HepG2 (cell line): ENCODE data around the gene RPSA. TPM values are rescaled to one million over a fixed set of nuclear protein-coding genes. Genes with fewer than 3 reads are reported as not detected.
A peak's percentile ranks its signal among the peaks of the same experiment; 100 is the strongest.

Experiments used
- ATAC-seq: fragments of 200-7000 bp; cut with Tn5 transposase; 3 replicates; pipeline ENCODE4 v1.9.1; 2020; ENCODE audit warnings: mild to moderate bottlenecking, moderate library complexity
- BruUV-seq: library from RNA; stranded (reverse); fragments of 400-500 nt; replicated peaks from 2 replicates; lab custom pipeline; 2021; lab: Mats Ljungman, UMichigan
- CTCF ChIA-PET: fragments of 300-600 bp; formaldehyde crosslinking; extraction: SDS; loops from one replicate; lab custom pipeline; 2021; ENCODE audit warnings: low total read pairs, inconsistent platforms, low intra/inter-chr PET ratio; lab: Yijun Ruan, JAX
- POLR2A ChIA-PET: fragments of 350-600 bp; sonication (Branson Sonifier 250); formaldehyde crosslinking; loops from one replicate; lab custom pipeline; 2020; ENCODE audit warnings: antibody characterized with exemption, inconsistent platforms; lab: Yijun Ruan, JAX
- DNase-seq: peaks from one replicate; pipeline ENCODE4 v3.0.0-alpha.2; 2015; ENCODE audit warnings: low spot score
- FAIRE-seq: peaks from 3 replicates; lab custom pipeline; 2011; peaks lifted over from hg19 to GRCh38; lab: Jason Lieb, UNC
- H2AFZ ChIP-seq: one replicate; pipeline ENCODE4 v1.6.1; 2011; ENCODE audit warnings: low read length, inconsistent platforms
- H3K27ac ChIP-seq: fragments of 300-600 bp; 3 replicates; pipeline ENCODE4 v1.8.0; 2011; ENCODE audit warnings: mixed run types, mild to moderate bottlenecking, mixed read lengths, low read length, inconsistent platforms; ENCODE audit not compliant: insufficient read depth; ENCODE audit errors: extremely low read length
- H3K27me3 ChIP-seq, 2 experiments: fragments of 200-600 bp in 1 of 2; 2 replicates in 1 of 2; 3 replicates in 1 of 2; pipeline versions ENCODE4 v1.6.0 to v1.8.0; 2011; ENCODE audit warnings: low read length in 2 of 2, mild to moderate bottlenecking in 2 of 2, moderate library complexity in 2 of 2, inconsistent platforms in 1 of 2; ENCODE audit not compliant: insufficient read depth in 2 of 2, control insufficient read depth in 1 of 2
- H3K36me3 ChIP-seq, 2 experiments: fragments of 200-600 bp in 1 of 2; replicated peaks in 1 of 2; 2 replicates in 1 of 2; 3 replicates in 1 of 2; pipeline versions ENCODE4 v1.5.1 to v1.8.0; 2011; ENCODE audit warnings: low read length in 2 of 2, inconsistent platforms in 1 of 2; ENCODE audit not compliant: insufficient read depth in 2 of 2, control insufficient read depth in 1 of 2
- H3K4me1 ChIP-seq: 2 replicates; pipeline ENCODE4 v1.5.1; 2012; ENCODE audit warnings: low read length, inconsistent platforms; ENCODE audit not compliant: insufficient read depth
- H3K4me2 ChIP-seq: 2 replicates; pipeline ENCODE4 v1.6.0; 2011; ENCODE audit warnings: low read depth, low read length, inconsistent platforms
- H3K4me3 ChIP-seq, 3 experiments: fragments of 200-600 bp in 1 of 3; sonication (generic), shearing (Covaris generic) in 1 of 3; replicated peaks in 1 of 3; 2 replicates each; pipeline ENCODE4 v1.5.1; 2011 to 2016; ENCODE audit warnings: low read length in 3 of 3, inconsistent platforms in 2 of 3, low read depth in 2 of 3, mild to moderate bottlenecking in 2 of 3, control low read depth in 1 of 3, mixed read lengths in 1 of 3; ENCODE audit not compliant: insufficient read depth in 1 of 3
- H3K79me2 ChIP-seq: one replicate; pipeline ENCODE4 v1.6.1; 2011; ENCODE audit warnings: low read length, inconsistent platforms; ENCODE audit not compliant: insufficient read depth
- H3K9ac ChIP-seq: 2 replicates; pipeline ENCODE4 v1.6.0; 2011; ENCODE audit warnings: mild to moderate bottlenecking, low read depth, low read length, inconsistent platforms; ENCODE audit not compliant: insufficient read depth
- H3K9me3 ChIP-seq: 2 replicates; pipeline ENCODE4 v1.5.1; 2012; ENCODE audit warnings: mild to moderate bottlenecking, low read length
- H4K20me1 ChIP-seq: 2 replicates; pipeline ENCODE4 v1.6.0; 2011; ENCODE audit warnings: inconsistent platforms, mild to moderate bottlenecking, low read length, moderate library complexity; ENCODE audit not compliant: insufficient read depth
- ZNF232 ChIP-seq: sonication (generic); formaldehyde crosslinking; IDR thresholded peaks from 2 replicates; pipeline ENCODE4 v1.4.0; 2020; ENCODE audit warnings: missing genetic modification reagents, borderline replicate concordance
- WGBS: methylation state at CpG from one replicate; pipeline ENCODE4 v1.1.6; 2017; ENCODE audit warnings: low lambda C conversion rate; 5-methylcytosine and 5-hydroxymethylcytosine counted together
- in situ Hi-C: cut with HindIII; loops from 2 replicates; pipeline ENCODE4 v1.10.0; 2017; ENCODE audit warnings: low pct_unique_long_range_greater_than_20kb; ENCODE audit not compliant: extremely low pct_ligation_motif_present
- intact Hi-C: fragments of 100-400 bp; cut with micrococcal nuclease; formaldehyde crosslinking; loops from one replicate; pipeline ENCODE4 v1.10.0; 2022; ENCODE audit not compliant: unreplicated experiment
- polyA plus RNA-seq, 8 experiments: library from polyadenylated mRNA; depleted of rRNA in 3 of 8; stranded (reverse) in 7 of 8; unstranded in 1 of 8; fragments of >200 nt; fragmentation: Illumina TruSeq in 4 of 8; extraction: Trizol in 4 of 8; gene quantifications; 2 replicates each; pipeline versions ENCODE4 v1.2.1 to v1.2.3, GENCODE V29; 2011 to 2016; ENCODE audit warnings: low read depth in 4 of 8, missing spikeins in 1 of 8, mixed read lengths in 1 of 8; ENCODE audit not compliant: insufficient read depth in 1 of 8
- total RNA-seq, 5 experiments: library from RNA; depleted of rRNA; stranded (reverse); fragments of >200 nt; fragmentation: Illumina TruSeq; extraction: Trizol; gene quantifications; 2 replicates each; pipeline ENCODE4 v1.2.3, GENCODE V29; 2016; ENCODE audit warnings: low read depth in 1 of 5
- TF ChIP-seq, protein P1 (sequence below): sonication (generic); formaldehyde crosslinking; IDR thresholded peaks from 2 replicates; pipeline ENCODE4 v1.8.0; 2022; ENCODE audit warnings: mild to moderate bottlenecking, missing genetic modification reagents, borderline replicate concordance

Gene RPSA
- total and polyA plus RNA-seq, 2 of the 13 experiments (the other 11 are each of a cell fraction or from before 2014, with no cell fraction given), result 1,683 to 3,226 TPM

- Histone ChIP-seq H3K9me3 (no peaks in the 10 kb centered on the region), H3K79me2 (peaks cover 37% of the 10 kb centered on the region), H3K36me3 (peaks cover 14 to 50% of the 10 kb centered on the region in 2 experiments), H3K4me1 (peaks cover 73% of the 10 kb centered on the region), H3K27ac (peak overlapping the region; percentile 91), H3K9ac (peak overlapping the region; percentile 96), H4K20me1 (peaks cover 34% of the 10 kb centered on the region), H2AFZ (no peak overlapping the region), H3K4me2 (peak overlapping the region; percentile 97), H3K27me3 (no peaks in the 10 kb centered on the region; a peak in 1 of 5 replicates), H3K4me3 (peak overlapping the region; percentile 82 to 94 (median 93); a peak in 5 of 6 replicates)
- no TSS peak for BruUV-seq
- in situ Hi-C loops (no loop called here), intact Hi-C loops (loop anchor here (2.0 kb wide), 1 partner anchor 23 kb away; no protein-coding TSS in a partner anchor)
- POLR2A ChIA-PET, result interaction anchor here (1.1 to 3.7 kb wide), 3 partner anchors 19 to 230 kb away, joined by 3 to 19 read pairs (median 5); no protein-coding TSS in a partner anchor
- CTCF ChIA-PET, result no interaction called here
- FAIRE-seq (no peak), ATAC-seq (no peak), DNase-seq (no peak)
- 59% methylated on average over 6 of the region's 6 CpGs for WGBS
- TF ChIP-seq, protein P1, sequence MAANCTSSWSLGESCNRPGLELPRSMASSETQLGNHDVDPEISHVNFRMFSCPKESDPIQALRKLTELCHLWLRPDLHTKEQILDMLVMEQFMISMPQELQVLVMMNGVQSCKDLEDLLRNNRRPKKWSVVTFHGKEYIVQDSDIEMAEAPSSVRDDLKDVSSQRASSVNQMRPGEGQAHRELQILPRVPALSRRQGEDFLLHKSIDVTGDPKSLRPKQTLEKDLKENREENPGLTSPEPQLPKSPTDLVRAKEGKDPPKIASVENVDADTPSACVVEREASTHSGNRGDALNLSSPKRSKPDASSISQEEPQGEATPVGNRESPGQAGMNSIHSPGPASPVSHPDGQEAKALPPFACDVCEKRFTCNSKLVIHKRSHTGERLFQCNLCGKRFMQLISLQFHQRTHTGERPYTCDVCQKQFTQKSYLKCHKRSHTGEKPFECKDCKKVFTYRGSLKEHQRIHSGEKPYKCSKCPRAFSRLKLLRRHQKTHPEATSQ (CRISPR knock-in tag), result 0 out of 2 replicates have a peak, but pooled peaks have one; percentile 48
- TF ChIP-seq ZNF232 (CRISPR knock-in tag), result no peak
Measured at GRCh38 chr3:39407773-39408492, 1.4 kb downstream of the RPSA start.
